IMR-90 (cell line): ENCODE data around the gene PSORS1C2.

Source experiments
- CTCF ChIP-seq: conservative IDR thresholded peaks from 2 replicates; pipeline ENCODE4 v1.5.1; 2012; ENCODE audit warnings: mild to moderate bottlenecking, low read depth, low read length, improper control_type of control experiment
- NFE2L2 ChIP-seq: fragments of 150-350 bp; IDR thresholded peaks from 2 replicates; pipeline ENCODE4 v1.6.1; 2016; ENCODE audit warnings: low read depth, mild to moderate bottlenecking, low read length
- POLR2A ChIP-seq: IDR thresholded peaks from 2 replicates; pipeline ENCODE4 v1.6.1; 2012; ENCODE audit warnings: mild to moderate bottlenecking, low read depth, low read length
- RFX5 ChIP-seq: IDR thresholded peaks from 2 replicates; pipeline ENCODE4 v1.8.0; 2012; ENCODE audit warnings: low read depth, mild to moderate bottlenecking, low read length, moderate library complexity
- SMC3 ChIP-seq: fragments of 150-350 bp; IDR thresholded peaks from 2 replicates; pipeline ENCODE4 v1.6.1; 2016; ENCODE audit warnings: low read depth, mild to moderate bottlenecking, antibody characterized with exemption, low read length, moderate library complexity
- TF ChIP-seq, protein P1 (sequence below): fragments of 150-350 bp; IDR thresholded peaks from 2 replicates; pipeline ENCODE4 v1.6.1; 2017; ENCODE audit warnings: mild to moderate bottlenecking, antibody characterized with exemption, low read length, low read depth

GRCh38 chr6:31186052-31186734, 47.3 kb upstream of the PSORS1C2 start:
- no peak for TF ChIP-seq POLR2A
- TF ChIP-seq, protein P1, sequence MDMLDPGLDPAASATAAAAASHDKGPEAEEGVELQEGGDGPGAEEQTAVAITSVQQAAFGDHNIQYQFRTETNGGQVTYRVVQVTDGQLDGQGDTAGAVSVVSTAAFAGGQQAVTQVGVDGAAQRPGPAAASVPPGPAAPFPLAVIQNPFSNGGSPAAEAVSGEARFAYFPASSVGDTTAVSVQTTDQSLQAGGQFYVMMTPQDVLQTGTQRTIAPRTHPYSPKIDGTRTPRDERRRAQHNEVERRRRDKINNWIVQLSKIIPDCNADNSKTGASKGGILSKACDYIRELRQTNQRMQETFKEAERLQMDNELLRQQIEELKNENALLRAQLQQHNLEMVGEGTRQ, result no peak
- TF ChIP-seq SMC3, result no peak
- TF ChIP-seq RFX5, result no peak
- no peak for TF ChIP-seq CTCF
- no peak for TF ChIP-seq NFE2L2
